Mononuclear cell (primary cell): ENCODE data around the gene SLC48A1. TPM values are rescaled to one million over a fixed set of nuclear protein-coding genes. Genes with fewer than 3 reads are reported as not detected.
"Not testable (repeated sequence)": the region's sequence is repeated elsewhere in the genome, so short reads cannot be mapped to it uniquely, and the experiment has no call there.

Source experiments
- H3K27me3 ChIP-seq: 2 replicates; pipeline ENCODE4 v1.6.0; 2011; ENCODE audit warnings: low read length, control low read depth; ENCODE audit not compliant: insufficient read depth
- H3K4me1 ChIP-seq: 2 replicates; pipeline ENCODE4 v1.5.1; 2011; ENCODE audit warnings: mild to moderate bottlenecking, low read length, control low read depth; ENCODE audit not compliant: insufficient read depth
- H3K4me3 ChIP-seq: 2 replicates; pipeline ENCODE4 v1.5.1; 2011; ENCODE audit warnings: mild to moderate bottlenecking, low read length, moderate library complexity
- H3K9me3 ChIP-seq: 2 replicates; pipeline ENCODE4 v1.5.1; 2011; ENCODE audit warnings: low read depth, mild to moderate bottlenecking, control low read depth, low read length
- total RNA-seq: library from RNA; depleted of rRNA; stranded (reverse); fragments of >200 nt; gene quantifications from one replicate; pipeline ENCODE4 v1.2.3, GENCODE V29; 2012

Gene SLC48A1
- total RNA-seq, 1 donor: 3.8 TPM

DNA sequence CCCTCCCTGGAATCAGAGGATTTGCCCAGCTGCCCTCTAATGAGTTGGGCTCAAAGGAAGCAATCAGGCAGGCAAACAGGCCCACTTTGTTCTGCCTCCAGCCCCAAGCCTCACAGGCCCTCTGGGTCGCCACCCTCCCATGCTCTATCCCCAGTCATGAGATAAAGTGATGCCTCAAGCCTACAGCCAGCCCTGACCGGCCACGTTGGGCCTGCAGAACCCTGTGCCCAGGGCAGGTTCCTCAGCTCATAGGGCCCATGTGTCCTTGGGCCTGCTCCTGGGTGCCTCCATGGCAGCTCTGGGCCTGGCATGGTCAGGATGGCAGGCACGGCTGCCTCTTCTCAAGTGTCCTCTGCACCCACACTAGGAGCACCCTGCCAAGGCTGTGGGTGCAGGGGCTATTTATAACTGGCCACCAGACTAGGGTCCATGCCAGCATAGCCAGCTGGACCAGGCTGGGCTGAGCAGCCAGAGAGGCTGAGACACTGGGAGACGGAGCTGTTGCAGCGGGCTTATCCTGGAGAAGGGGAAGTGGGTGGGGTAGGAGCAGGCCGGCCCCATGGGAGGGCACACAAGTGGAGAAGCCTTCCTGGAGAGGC, 26.4 kb downstream of the SLC48A1 start:
- Histone ChIP-seq H3K4me3 (no peak overlapping the region), H3K27me3 (no peaks in the 10 kb centered on the region), H3K9me3 (no peaks in the 10 kb centered on the region), H3K4me1 (peaks cover 51% of the 10 kb centered on the region)

- Histone ChIP-seq H3K4me3 (no peak overlapping the region), H3K9me3 (no peaks in the 10 kb centered on the region), H3K4me1 (peaks cover 62% of the 10 kb centered on the region), H3K27me3 (no peaks in the 10 kb centered on the region)
These were observed 27.5 kb downstream of the SLC48A1 start for GRCh38 chr12:47800582-47800981.

DNA sequence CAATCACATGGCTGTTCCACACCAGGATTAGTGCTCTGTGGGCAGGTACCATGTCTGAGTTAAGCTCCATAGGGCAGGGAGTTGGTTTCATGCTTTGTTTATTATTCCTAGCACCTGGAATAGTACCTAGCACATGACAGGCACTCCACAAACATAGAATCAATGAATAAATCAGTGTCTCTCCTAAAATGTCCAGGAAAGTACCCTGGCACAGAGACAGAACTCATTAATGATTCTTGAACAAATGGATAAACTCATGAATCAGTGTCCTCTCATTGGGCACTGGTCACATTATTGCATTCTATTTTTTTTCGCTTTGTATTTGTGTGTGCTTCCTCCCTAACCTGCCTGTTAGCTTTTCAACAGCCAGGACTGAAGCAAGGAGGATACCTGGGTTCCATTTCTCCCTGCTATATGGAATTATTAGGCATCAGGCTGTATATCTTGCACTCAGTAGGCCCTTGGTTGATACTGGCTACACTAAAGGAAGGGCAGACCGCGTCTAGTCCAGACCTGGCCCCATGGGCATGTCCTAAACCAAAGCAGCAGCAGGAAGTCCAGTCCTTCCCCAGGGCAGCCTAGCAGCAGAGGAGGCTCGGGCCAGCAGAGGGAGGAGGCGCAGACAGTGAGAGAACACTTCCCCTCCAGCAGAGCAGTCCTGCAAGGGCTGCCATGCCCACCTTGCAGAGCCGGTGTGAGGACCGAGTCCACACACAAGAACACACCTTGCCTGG, 28.3 kb downstream of the SLC48A1 start:
- peaks cover 70% of the 10 kb centered on the region for H3K4me1 ChIP-seq
- H3K4me3 ChIP-seq: no peak overlapping the region
- no peaks in the 10 kb centered on the region for H3K27me3 ChIP-seq
- no peaks in the 10 kb centered on the region for H3K9me3 ChIP-seq

GRCh38 chr12:47801904-47802246, 28.8 kb downstream of the SLC48A1 start:
- Histone ChIP-seq H3K9me3 (no peaks in the 10 kb centered on the region), H3K27me3 (no peaks in the 10 kb centered on the region), H3K4me1 (peaks cover 75% of the 10 kb centered on the region), H3K4me3 (no peak overlapping the region)

- Histone ChIP-seq H3K9me3 (no peaks in the 10 kb centered on the region), H3K4me3 (no peak overlapping the region), H3K27me3 (no peaks in the 10 kb centered on the region), H3K4me1 (peaks cover 79% of the 10 kb centered on the region)
These were observed 29.3 kb downstream of the SLC48A1 start for GRCh38 chr12:47802312-47802711.

GRCh38 chr12:47803191-47803875, 30.3 kb downstream of the SLC48A1 start:
- no peaks in the 10 kb centered on the region for H3K9me3 ChIP-seq
- H3K4me1 ChIP-seq: peaks cover 90% of the 10 kb centered on the region
- no peak overlapping the region for H3K4me3 ChIP-seq
- H3K27me3 ChIP-seq: no peaks in the 10 kb centered on the region

DNA sequence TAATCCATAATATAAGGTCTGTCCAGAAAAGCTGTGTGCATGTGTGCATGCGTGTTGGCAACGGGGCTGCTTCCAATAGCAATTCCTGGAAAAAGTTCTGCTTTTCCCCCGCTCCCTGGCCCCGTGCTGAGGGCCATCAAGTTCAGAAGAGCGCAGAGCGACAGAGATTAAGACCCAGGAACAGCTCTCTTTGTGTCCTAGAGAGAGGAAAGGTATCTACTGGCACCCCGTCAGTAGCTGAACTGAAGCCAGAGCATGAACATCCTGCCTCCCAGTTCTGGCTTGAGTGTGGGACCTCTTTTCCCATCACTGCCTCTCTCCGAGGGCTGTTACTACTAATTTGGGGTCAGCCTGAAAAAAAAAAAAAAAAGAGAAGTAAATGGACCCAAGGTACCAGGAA, 31.1 kb downstream of the SLC48A1 start:
- Histone ChIP-seq H3K9me3 (no peaks in the 10 kb centered on the region), H3K4me1 (peaks cover 98% of the 10 kb centered on the region), H3K27me3 (no peaks in the 10 kb centered on the region), H3K4me3 (no peak overlapping the region)

- no peaks in the 10 kb centered on the region for H3K9me3 ChIP-seq
- no peak overlapping the region for H3K4me3 ChIP-seq
- H3K4me1 ChIP-seq: peaks cover 100% of the 10 kb centered on the region
- no peaks in the 10 kb centered on the region for H3K27me3 ChIP-seq
These were observed 32.4 kb downstream of the SLC48A1 start for GRCh38 chr12:47805417-47805816.

DNA sequence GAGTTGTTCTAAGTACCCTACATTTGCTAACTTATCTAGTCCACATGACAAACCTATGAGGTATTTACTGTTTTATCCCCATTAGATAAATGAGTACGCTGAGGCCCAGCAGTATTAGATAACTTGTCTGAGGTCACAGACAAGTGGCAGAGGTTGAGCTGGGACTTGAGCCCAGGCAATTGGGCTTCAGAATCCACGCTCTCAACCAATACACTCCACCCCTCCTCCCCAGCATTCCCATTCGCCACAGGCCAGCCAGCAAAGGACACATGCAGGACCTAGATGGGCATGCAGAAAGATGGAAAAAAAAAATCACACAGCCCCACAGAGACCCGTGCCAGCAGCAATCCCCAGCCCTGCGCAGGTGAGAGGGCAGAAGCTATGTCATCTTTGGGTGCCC, 34.3 kb downstream of the SLC48A1 start:
- Histone ChIP-seq H3K9me3 (no peaks in the 10 kb centered on the region), H3K27me3 (no peaks in the 10 kb centered on the region), H3K4me3 (no peak overlapping the region), H3K4me1 (peaks cover 100% of the 10 kb centered on the region)

- no peaks in the 10 kb centered on the region for H3K27me3 ChIP-seq
- no peaks in the 10 kb centered on the region for H3K9me3 ChIP-seq
- no peak overlapping the region for H3K4me3 ChIP-seq
- H3K4me1 ChIP-seq: peaks cover 98% of the 10 kb centered on the region
These were observed 35.0 kb downstream of the SLC48A1 start for GRCh38 chr12:47808050-47808449.

- H3K4me3 ChIP-seq: no peak overlapping the region
- no peaks in the 10 kb centered on the region for H3K9me3 ChIP-seq
- no peaks in the 10 kb centered on the region for H3K27me3 ChIP-seq
- peaks cover 98% of the 10 kb centered on the region for H3K4me1 ChIP-seq
These were observed 35.7 kb downstream of the SLC48A1 start for GRCh38 chr12:47808574-47809365.

DNA sequence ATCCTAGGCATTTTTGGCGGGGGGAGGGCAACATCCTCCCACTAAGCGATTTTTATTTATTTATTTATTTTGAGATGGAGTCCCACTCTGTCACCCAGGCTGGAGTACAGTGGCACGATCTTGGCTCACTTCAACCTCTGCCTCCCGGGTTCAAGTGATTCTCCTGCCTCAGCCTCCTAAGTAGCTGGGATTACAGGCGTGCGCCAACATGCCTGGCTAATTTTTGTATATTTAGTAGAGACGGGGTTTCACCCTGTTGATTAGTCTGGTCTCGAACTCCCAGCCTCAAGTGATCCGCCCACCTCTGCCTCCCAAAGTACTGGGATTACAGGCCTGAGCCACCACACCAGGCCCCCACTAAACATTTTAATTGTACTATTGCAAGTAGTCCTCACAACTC, 36.5 kb downstream of the SLC48A1 start:
- H3K4me3 ChIP-seq, H3K27me3 ChIP-seq, H3K9me3 ChIP-seq: not testable (repeated sequence)
- H3K4me1 ChIP-seq: peaks cover 98% of the 10 kb centered on the region

- Histone ChIP-seq H3K9me3 (no peaks in the 10 kb centered on the region), H3K27me3 (no peaks in the 10 kb centered on the region), H3K4me1 (peaks cover 98% of the 10 kb centered on the region), H3K4me3 (no peak overlapping the region)
These were observed 38.0 kb downstream of the SLC48A1 start for GRCh38 chr12:47811072-47811396.

DNA sequence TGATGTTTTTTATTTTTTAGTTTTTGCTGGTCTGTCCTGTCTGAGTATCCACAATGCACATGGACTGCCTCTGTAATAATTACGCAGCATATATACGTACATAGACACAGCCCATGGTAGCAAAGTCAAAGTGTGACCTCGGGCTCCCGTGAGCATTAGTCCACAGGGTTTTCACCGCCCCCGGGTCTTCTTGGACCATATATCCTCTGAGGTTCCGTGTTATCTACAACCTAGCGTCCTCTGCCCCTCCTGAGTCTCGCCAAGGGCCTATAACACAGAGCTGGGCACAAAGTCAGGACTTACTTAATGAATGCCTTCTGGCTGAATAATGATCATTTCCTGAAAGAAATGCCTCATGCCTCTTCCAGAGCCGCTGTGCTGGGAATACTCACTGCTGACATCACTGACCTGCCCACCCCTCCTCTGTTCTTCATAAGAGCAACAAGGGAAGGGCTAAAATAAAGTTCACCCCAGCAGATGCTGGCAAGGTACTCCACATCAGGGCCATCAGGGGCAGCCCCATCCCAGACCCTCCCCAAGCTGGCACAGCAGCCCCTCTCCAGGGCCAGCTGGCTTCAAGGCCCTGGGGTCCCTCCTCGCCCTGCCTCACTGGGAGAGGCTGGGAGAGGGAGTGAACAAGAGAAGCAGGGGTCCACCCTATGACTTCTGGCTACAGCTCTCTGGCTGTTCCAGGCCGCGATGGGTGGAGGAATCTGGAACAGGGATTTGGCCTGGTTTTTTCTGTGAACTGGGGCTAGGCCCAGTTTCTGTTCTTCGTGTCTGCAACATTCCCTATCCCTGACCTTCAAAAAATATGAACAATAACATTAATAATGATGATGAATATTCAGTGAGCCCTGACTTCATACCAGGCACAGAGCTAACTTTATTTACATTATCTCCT, 38.8 kb downstream of the SLC48A1 start:
- H3K27me3 ChIP-seq: no peaks in the 10 kb centered on the region
- no peaks in the 10 kb centered on the region for H3K9me3 ChIP-seq
- peaks cover 97% of the 10 kb centered on the region for H3K4me1 ChIP-seq
- no peak overlapping the region for H3K4me3 ChIP-seq
